ENCODE measurements around the gene GRID2IP. TPM values are rescaled to one million over a fixed set of nuclear protein-coding genes. Genes with fewer than 3 reads are reported as not detected.

Gene GRID2IP
- total and polyA plus RNA-seq, 2 of the 13 experiments (the other 11 are each of a cell fraction or from before 2014, with no cell fraction given) = 0.03 TPM; not detected in 1

- intact Hi-C loops (cut with micrococcal nuclease; ENCODE audit: unreplicated experiment) = loop anchor here (2.0 to 10.0 kb wide), 2 partner anchors 14 to 114 kb away; partner anchors contain the start of genes ZDHHC4 and ZNF12
- H3K4me1 ChIP-seq (ENCODE audit: insufficient read depth, low read length) = peaks cover 33% of the 10 kb centered on the region
- ChIA-PET POLR2A (interaction anchor here (0.7 to 5.1 kb wide), 3 partner anchors 14 to 116 kb away, joined by 3 to 105 read pairs (median 5); partner anchors contain the start of genes ZDHHC4 and ZNF12), CTCF (ENCODE audit: low intra/inter-chr PET ratio, low total read pairs) (interaction anchor here (1.2 to 1.4 kb wide), 2 partner anchors 12 to 74 kb away, joined by 4 read pairs; no protein-coding TSS in a partner anchor)
- no TSS peak for BruUV-seq (replicated peaks)
- FAIRE-seq (no peak), ATAC-seq (peak; percentile 76), DNase-seq (ENCODE audit: low spot score) (no peak)
- 2% methylated on average over 10 of the region's 10 CpGs for WGBS (ENCODE audit: low lambda C conversion rate)
- in situ Hi-C loops (cut with HindIII; ENCODE audit: extremely low pct_ligation_motif_present, low pct_unique_long_range_greater_than_20kb) = no loop called here
- H3K27ac ChIP-seq (ENCODE audit: extremely low read length, insufficient read depth, low read length) = peak overlapping the region; percentile 75
- H3K36me3 ChIP-seq (replicated peaks in 1 of 2; ENCODE audit: control insufficient read depth in 1 of 2, insufficient read depth in 2 of 2, low read length in 2 of 2) = peaks cover 10 to 34% of the 10 kb centered on the region in 2 experiments; a peak in 4 of 5 replicates
- no peaks in the 10 kb centered on the region for H3K27me3 ChIP-seq (ENCODE audit: control insufficient read depth in 1 of 2, insufficient read depth in 2 of 2, low read length in 2 of 2)
- peak overlapping the region; percentile 85 for H3K4me2 ChIP-seq (ENCODE audit: low read depth, low read length)
- peak overlapping the region; percentile 88 to 97 (median 96) for H3K4me3 ChIP-seq (replicated peaks in 1 of 3; ENCODE audit: insufficient read depth in 1 of 3, low read depth in 2 of 3, low read length in 3 of 3)
- no peaks in the 10 kb centered on the region for H4K20me1 ChIP-seq (ENCODE audit: insufficient read depth, low read length)
- no peaks in the 10 kb centered on the region for H3K9me3 ChIP-seq (ENCODE audit: low read length)
- H3K9ac ChIP-seq (ENCODE audit: insufficient read depth, low read depth, low read length) = peak overlapping the region; percentile 88
- H2AFZ ChIP-seq (ENCODE audit: low read length) = no peak overlapping the region
- peaks cover 11% of the 10 kb centered on the region for H3K79me2 ChIP-seq (ENCODE audit: insufficient read depth, low read length)
- no peak for TF ChIP-seq ZNF773 (CRISPR knock-in tag; IDR thresholded peaks at IDR 0.05; ENCODE audit: borderline replicate concordance)
- no peak for TF ChIP-seq SCMH1 (CRISPR knock-in tag; IDR thresholded peaks at IDR 0.05; ENCODE audit: borderline replicate concordance)
- no peak for TF ChIP-seq ZNF562 (CRISPR knock-in tag; IDR thresholded peaks at IDR 0.05; ENCODE audit: borderline replicate concordance)
- no peak for TF ChIP-seq JUN (CRISPR knock-in tag; IDR thresholded peaks at IDR 0.05)
- TF ChIP-seq REL (CRISPR knock-in tag; conservative IDR thresholded peaks at IDR 0.05) = no peak
- peak; percentile 71; the same call in 1 of the 2 replicates for TF ChIP-seq ZNF598 (CRISPR knock-in tag; IDR thresholded peaks at IDR 0.05; ENCODE audit: borderline replicate concordance)
- TF ChIP-seq ZNF740 (CRISPR knock-in tag; IDR thresholded peaks at IDR 0.05) = no peak
- TF ChIP-seq FOXK2 (IDR thresholded peaks at IDR 0.05) = no peak
- TF ChIP-seq ZNF547 (CRISPR knock-in tag; IDR thresholded peaks at IDR 0.05) = 0 out of 2 replicates have a peak, but pooled peaks have one; percentile 15
- TF ChIP-seq GLMP (CRISPR knock-in tag; IDR thresholded peaks at IDR 0.05; ENCODE audit: borderline replicate concordance) = no peak
- 0 out of 2 replicates have a peak, but pooled peaks have one; percentile 61 for TF ChIP-seq ZNF350 (CRISPR knock-in tag; IDR thresholded peaks at IDR 0.05; ENCODE audit: borderline replicate concordance, low read depth)
- no peak for TF ChIP-seq ZNF776 (CRISPR knock-in tag; IDR thresholded peaks at IDR 0.05)
- no peak for TF ChIP-seq THAP8 (CRISPR knock-in tag; IDR thresholded peaks at IDR 0.05; ENCODE audit: borderline replicate concordance)
- no peak for TF ChIP-seq ZNF280B (CRISPR knock-in tag; IDR thresholded peaks at IDR 0.05; ENCODE audit: borderline replicate concordance)
- TF ChIP-seq ZNF879 (CRISPR knock-in tag; IDR thresholded peaks at IDR 0.05) = no peak
- TF ChIP-seq CEBPB (IDR thresholded peaks at IDR 0.05; ENCODE audit: borderline replicate concordance, low read depth, low read length) = peak; percentile 19; the same call in 1 of the 2 replicates
- peak; percentile 49; the same call in 1 of the 2 replicates for TF ChIP-seq ZNF501 (CRISPR knock-in tag; IDR thresholded peaks at IDR 0.05)
- 0 out of 2 replicates have a peak, but pooled peaks have one; percentile 3 for TF ChIP-seq SATB2 (CRISPR knock-in tag; IDR thresholded peaks at IDR 0.05)
- no peak for TF ChIP-seq SMAD1 (CRISPR knock-in tag; IDR thresholded peaks at IDR 0.05; ENCODE audit: borderline replicate concordance, low read depth)
- TF ChIP-seq NR2C2 (CRISPR knock-in tag; IDR thresholded peaks at IDR 0.05; ENCODE audit: borderline replicate concordance) = no peak
- no peak for TF ChIP-seq DR1 (CRISPR knock-in tag; IDR thresholded peaks at IDR 0.05)
- TF ChIP-seq ZSCAN20 (CRISPR knock-in tag; IDR thresholded peaks at IDR 0.05; ENCODE audit: borderline replicate concordance) = no peak
These were observed 39.4 kb upstream of the GRID2IP start for GRCh38 chr7:6590645-6591110.
